HepG2 (cell line): ENCODE data around the gene GLT1D1. TPM values are rescaled to one million over a fixed set of nuclear protein-coding genes. Genes with fewer than 3 reads are reported as not detected.

ENCODE experiments used
- ATAC-seq: fragments of 200-7000 bp; cut with Tn5 transposase; 3 replicates; pipeline ENCODE4 v1.9.1; 2020; ENCODE audit warnings: mild to moderate bottlenecking, moderate library complexity
- BruUV-seq: library from RNA; stranded (reverse); fragments of 400-500 nt; replicated peaks from 2 replicates; lab custom pipeline; 2021; lab: Mats Ljungman, UMichigan
- CTCF ChIA-PET: fragments of 300-600 bp; formaldehyde crosslinking; extraction: SDS; loops from one replicate; lab custom pipeline; 2021; ENCODE audit warnings: low total read pairs, inconsistent platforms, low intra/inter-chr PET ratio; lab: Yijun Ruan, JAX
- POLR2A ChIA-PET: fragments of 350-600 bp; sonication (Branson Sonifier 250); formaldehyde crosslinking; loops from one replicate; lab custom pipeline; 2020; ENCODE audit warnings: antibody characterized with exemption, inconsistent platforms; lab: Yijun Ruan, JAX
- DNase-seq: peaks from one replicate; pipeline ENCODE4 v3.0.0-alpha.2; 2015; ENCODE audit warnings: low spot score
- FAIRE-seq: peaks from 3 replicates; lab custom pipeline; 2011; peaks lifted over from hg19 to GRCh38; lab: Jason Lieb, UNC
- H2AFZ ChIP-seq: one replicate; pipeline ENCODE4 v1.6.1; 2011; ENCODE audit warnings: low read length, inconsistent platforms
- H3K27ac ChIP-seq: fragments of 300-600 bp; 3 replicates; pipeline ENCODE4 v1.8.0; 2011; ENCODE audit warnings: mixed run types, mild to moderate bottlenecking, mixed read lengths, low read length, inconsistent platforms; ENCODE audit not compliant: insufficient read depth; ENCODE audit errors: extremely low read length
- H3K27me3 ChIP-seq, 2 experiments: fragments of 200-600 bp in 1 of 2; 2 replicates in 1 of 2; 3 replicates in 1 of 2; pipeline versions ENCODE4 v1.6.0 to v1.8.0; 2011; ENCODE audit warnings: low read length in 2 of 2, mild to moderate bottlenecking in 2 of 2, moderate library complexity in 2 of 2, inconsistent platforms in 1 of 2; ENCODE audit not compliant: insufficient read depth in 2 of 2, control insufficient read depth in 1 of 2
- H3K36me3 ChIP-seq, 2 experiments: fragments of 200-600 bp in 1 of 2; replicated peaks in 1 of 2; 2 replicates in 1 of 2; 3 replicates in 1 of 2; pipeline versions ENCODE4 v1.5.1 to v1.8.0; 2011; ENCODE audit warnings: low read length in 2 of 2, inconsistent platforms in 1 of 2; ENCODE audit not compliant: insufficient read depth in 2 of 2, control insufficient read depth in 1 of 2
- H3K4me1 ChIP-seq: 2 replicates; pipeline ENCODE4 v1.5.1; 2012; ENCODE audit warnings: low read length, inconsistent platforms; ENCODE audit not compliant: insufficient read depth
- H3K4me2 ChIP-seq: 2 replicates; pipeline ENCODE4 v1.6.0; 2011; ENCODE audit warnings: low read depth, low read length, inconsistent platforms
- H3K4me3 ChIP-seq, 3 experiments: fragments of 200-600 bp in 1 of 3; sonication (generic), shearing (Covaris generic) in 1 of 3; replicated peaks in 1 of 3; 2 replicates each; pipeline ENCODE4 v1.5.1; 2011 to 2016; ENCODE audit warnings: low read length in 3 of 3, inconsistent platforms in 2 of 3, low read depth in 2 of 3, mild to moderate bottlenecking in 2 of 3, control low read depth in 1 of 3, mixed read lengths in 1 of 3; ENCODE audit not compliant: insufficient read depth in 1 of 3
- H3K79me2 ChIP-seq: one replicate; pipeline ENCODE4 v1.6.1; 2011; ENCODE audit warnings: low read length, inconsistent platforms; ENCODE audit not compliant: insufficient read depth
- H3K9ac ChIP-seq: 2 replicates; pipeline ENCODE4 v1.6.0; 2011; ENCODE audit warnings: mild to moderate bottlenecking, low read depth, low read length, inconsistent platforms; ENCODE audit not compliant: insufficient read depth
- H3K9me3 ChIP-seq: 2 replicates; pipeline ENCODE4 v1.5.1; 2012; ENCODE audit warnings: mild to moderate bottlenecking, low read length
- H4K20me1 ChIP-seq: 2 replicates; pipeline ENCODE4 v1.6.0; 2011; ENCODE audit warnings: inconsistent platforms, mild to moderate bottlenecking, low read length, moderate library complexity; ENCODE audit not compliant: insufficient read depth
- KDM3A ChIP-seq: IDR thresholded peaks from 2 replicates; pipeline ENCODE4 v1.6.1; 2018; ENCODE audit warnings: low read depth, missing compliant biosample characterization
- SMC3 ChIP-seq: IDR thresholded peaks from 2 replicates; pipeline ENCODE4 v1.6.1; 2011; ENCODE audit warnings: low read length, improper control_type of control experiment
- ZNF549 ChIP-seq: sonication (generic); formaldehyde crosslinking; IDR thresholded peaks from 2 replicates; pipeline ENCODE4 v1.5.0; 2020; ENCODE audit warnings: missing genetic modification reagents
- WGBS: methylation state at CpG from one replicate; pipeline ENCODE4 v1.1.6; 2017; ENCODE audit warnings: low lambda C conversion rate; 5-methylcytosine and 5-hydroxymethylcytosine counted together
- in situ Hi-C: cut with HindIII; loops from 2 replicates; pipeline ENCODE4 v1.10.0; 2017; ENCODE audit warnings: low pct_unique_long_range_greater_than_20kb; ENCODE audit not compliant: extremely low pct_ligation_motif_present
- intact Hi-C: fragments of 100-400 bp; cut with micrococcal nuclease; formaldehyde crosslinking; loops from one replicate; pipeline ENCODE4 v1.10.0; 2022; ENCODE audit not compliant: unreplicated experiment
- polyA plus RNA-seq, 8 experiments: library from polyadenylated mRNA; depleted of rRNA in 3 of 8; stranded (reverse) in 7 of 8; unstranded in 1 of 8; fragments of >200 nt; fragmentation: Illumina TruSeq in 4 of 8; extraction: Trizol in 4 of 8; gene quantifications; 2 replicates each; pipeline versions ENCODE4 v1.2.1 to v1.2.3, GENCODE V29; 2011 to 2016; ENCODE audit warnings: low read depth in 4 of 8, missing spikeins in 1 of 8, mixed read lengths in 1 of 8; ENCODE audit not compliant: insufficient read depth in 1 of 8
- total RNA-seq, 5 experiments: library from RNA; depleted of rRNA; stranded (reverse); fragments of >200 nt; fragmentation: Illumina TruSeq; extraction: Trizol; gene quantifications; 2 replicates each; pipeline ENCODE4 v1.2.3, GENCODE V29; 2016; ENCODE audit warnings: low read depth in 1 of 5
- TF ChIP-seq, protein P1 (sequence below): IDR thresholded peaks from 2 replicates; pipeline ENCODE4 v1.6.1; 2016
- TF ChIP-seq, protein P2 (sequence below): sonication (generic); formaldehyde crosslinking; IDR thresholded peaks from 2 replicates; pipeline ENCODE4 v1.5.0; 2020; ENCODE audit warnings: mild to moderate bottlenecking, missing genetic modification reagents, borderline replicate concordance

GLT1D1 gene
- total and polyA plus RNA-seq, 2 of the 13 experiments (the other 11 are each of a cell fraction or from before 2014, with no cell fraction given), result 0.09 to 0.17 TPM

DNA sequence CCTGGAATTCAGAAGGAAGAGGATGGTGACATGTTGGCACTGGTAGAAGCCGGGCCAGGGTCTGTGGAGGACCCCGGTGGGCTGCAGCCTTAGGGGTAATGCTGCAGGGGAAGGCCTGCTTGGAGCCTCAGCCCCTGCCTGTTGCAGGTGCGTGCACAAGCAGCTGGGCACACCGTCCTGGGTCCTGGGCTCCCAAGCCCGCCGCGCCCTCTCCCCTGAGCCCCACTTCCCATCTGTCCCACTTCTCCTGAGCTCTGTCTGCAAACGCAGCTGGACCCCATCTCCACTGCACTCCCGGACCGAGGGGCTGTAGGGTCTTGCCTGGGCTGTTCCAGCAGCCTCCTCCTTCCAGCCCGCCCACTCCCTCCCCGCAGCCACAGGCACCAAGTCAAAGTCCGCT lies 116.8 kb downstream of the GLT1D1 start:
- Histone ChIP-seq H3K27ac (no peak overlapping the region), H3K9ac (no peak overlapping the region), H3K27me3 (peaks cover 0 to 7% of the 10 kb centered on the region in 2 experiments; a peak in 1 of 5 replicates), H3K4me2 (no peak overlapping the region), H2AFZ (no peak overlapping the region), H3K9me3 (0 out of 2 replicates have a peak, but pooled peaks cover under 1% of the 10 kb centered on the region), H3K4me3 (no peak overlapping the region), H3K4me1 (peaks cover 13% of the 10 kb centered on the region; the same call in 1 of the 2 replicates), H3K36me3 (no peaks in the 10 kb centered on the region), H4K20me1 (no peaks in the 10 kb centered on the region), H3K79me2 (no peaks in the 10 kb centered on the region)
- in situ Hi-C loops (loop anchor here (5.0 to 10.0 kb wide), 2 partner anchors 942 to 1045 kb away; no protein-coding TSS in a partner anchor), intact Hi-C loops (no loop called here)
- BruUV-seq, result no TSS peak
- FAIRE-seq, result no peak
- WGBS, result 27% methylated on average over 8 of the region's 13 CpGs
- no peak for TF ChIP-seq ZNF549 (CRISPR knock-in tag)
- TF ChIP-seq, protein P1, sequence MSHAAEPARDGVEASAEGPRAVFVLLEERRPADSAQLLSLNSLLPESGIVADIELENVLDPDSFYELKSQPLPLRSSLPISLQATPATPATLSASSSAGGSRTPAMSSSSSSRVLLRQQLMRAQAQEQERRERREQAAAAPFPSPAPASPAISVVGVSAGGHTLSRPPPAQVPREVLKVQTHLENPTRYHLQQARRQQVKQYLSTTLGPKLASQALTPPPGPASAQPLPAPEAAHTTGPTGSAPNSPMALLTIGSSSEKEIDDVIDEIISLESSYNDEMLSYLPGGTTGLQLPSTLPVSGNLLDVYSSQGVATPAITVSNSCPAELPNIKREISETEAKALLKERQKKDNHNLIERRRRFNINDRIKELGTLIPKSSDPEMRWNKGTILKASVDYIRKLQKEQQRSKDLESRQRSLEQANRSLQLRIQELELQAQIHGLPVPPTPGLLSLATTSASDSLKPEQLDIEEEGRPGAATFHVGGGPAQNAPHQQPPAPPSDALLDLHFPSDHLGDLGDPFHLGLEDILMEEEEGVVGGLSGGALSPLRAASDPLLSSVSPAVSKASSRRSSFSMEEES, result no peak
- TF ChIP-seq, protein P2, sequence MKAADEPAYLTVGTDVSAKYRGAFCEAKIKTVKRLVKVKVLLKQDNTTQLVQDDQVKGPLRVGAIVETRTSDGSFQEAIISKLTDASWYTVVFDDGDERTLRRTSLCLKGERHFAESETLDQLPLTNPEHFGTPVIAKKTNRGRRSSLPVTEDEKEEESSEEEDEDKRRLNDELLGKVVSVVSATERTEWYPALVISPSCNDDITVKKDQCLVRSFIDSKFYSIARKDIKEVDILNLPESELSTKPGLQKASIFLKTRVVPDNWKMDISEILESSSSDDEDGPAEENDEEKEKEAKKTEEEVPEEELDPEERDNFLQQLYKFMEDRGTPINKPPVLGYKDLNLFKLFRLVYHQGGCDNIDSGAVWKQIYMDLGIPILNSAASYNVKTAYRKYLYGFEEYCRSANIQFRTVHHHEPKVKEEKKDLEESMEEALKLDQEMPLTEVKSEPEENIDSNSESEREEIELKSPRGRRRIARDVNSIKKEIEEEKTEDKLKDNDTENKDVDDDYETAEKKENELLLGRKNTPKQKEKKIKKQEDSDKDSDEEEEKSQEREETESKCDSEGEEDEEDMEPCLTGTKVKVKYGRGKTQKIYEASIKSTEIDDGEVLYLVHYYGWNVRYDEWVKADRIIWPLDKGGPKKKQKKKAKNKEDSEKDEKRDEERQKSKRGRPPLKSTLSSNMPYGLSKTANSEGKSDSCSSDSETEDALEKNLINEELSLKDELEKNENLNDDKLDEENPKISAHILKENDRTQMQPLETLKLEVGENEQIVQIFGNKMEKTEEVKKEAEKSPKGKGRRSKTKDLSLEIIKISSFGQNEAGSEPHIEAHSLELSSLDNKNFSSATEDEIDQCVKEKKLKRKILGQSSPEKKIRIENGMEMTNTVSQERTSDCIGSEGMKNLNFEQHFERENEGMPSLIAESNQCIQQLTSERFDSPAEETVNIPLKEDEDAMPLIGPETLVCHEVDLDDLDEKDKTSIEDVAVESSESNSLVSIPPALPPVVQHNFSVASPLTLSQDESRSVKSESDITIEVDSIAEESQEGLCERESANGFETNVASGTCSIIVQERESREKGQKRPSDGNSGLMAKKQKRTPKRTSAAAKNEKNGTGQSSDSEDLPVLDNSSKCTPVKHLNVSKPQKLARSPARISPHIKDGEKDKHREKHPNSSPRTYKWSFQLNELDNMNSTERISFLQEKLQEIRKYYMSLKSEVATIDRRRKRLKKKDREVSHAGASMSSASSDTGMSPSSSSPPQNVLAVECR (CRISPR knock-in tag), result no peak
- TF ChIP-seq SMC3, result no peak
- TF ChIP-seq KDM3A (CRISPR knock-in tag), result no peak
- no peak for DNase-seq
- no peak for ATAC-seq
- POLR2A ChIA-PET, result no interaction called here
- CTCF ChIA-PET, result interaction anchor here (2.0 kb wide), 1 partner anchor 941 kb away, joined by 6 read pairs; no protein-coding TSS in a partner anchor
